H1 (cell line): ENCODE measurements around the gene WHAMM.

Experiments
- ATF3 ChIP-seq: IDR thresholded peaks from 2 replicates; pipeline ENCODE4 v1.6.1; 2011; ENCODE audit warnings: low read depth, mild to moderate bottlenecking, low read length; ENCODE audit not compliant: insufficient read depth
- CEBPB ChIP-seq: IDR thresholded peaks from 2 replicates; pipeline ENCODE4 v1.6.1; 2012; ENCODE audit warnings: low read depth, low read length
- CTCF ChIP-seq, 3 experiments: IDR thresholded peaks; 1 replicate in 2 of 3; 2 replicates in 1 of 3; pipeline versions ENCODE4 v1.5.1 to v1.6.1; 2011; ENCODE audit warnings: low read length in 3 of 3, mild to moderate bottlenecking in 3 of 3, inconsistent platforms in 2 of 3, low read depth in 1 of 3, moderate library complexity in 1 of 3; ENCODE audit not compliant: insufficient read depth in 1 of 3; ENCODE audit errors: control extremely low read depth in 1 of 3
- EP300 ChIP-seq, 2 experiments: IDR thresholded peaks; 1 replicate in 1 of 2; 2 replicates in 1 of 2; pipeline ENCODE4 v1.6.1; 2011 to 2012; ENCODE audit warnings: low read depth in 2 of 2, low read length in 2 of 2, mild to moderate bottlenecking in 2 of 2, borderline replicate concordance in 1 of 2, inconsistent platforms in 1 of 2, moderate library complexity in 1 of 2
- NRF1 ChIP-seq: IDR thresholded peaks from 2 replicates; pipeline ENCODE4 v1.6.1; 2011; ENCODE audit warnings: mild to moderate bottlenecking, low read depth, low read length, improper control_type of control experiment
- POLR2A ChIP-seq, 2 experiments: IDR thresholded peaks; 1 replicate in 1 of 2; 2 replicates in 1 of 2; pipeline ENCODE4 v1.6.1; 2011; ENCODE audit warnings: low read depth in 2 of 2, low read length in 2 of 2, mild to moderate bottlenecking in 2 of 2; ENCODE audit errors: control extremely low read depth in 1 of 2
- RAD21 ChIP-seq, 2 experiments: IDR thresholded peaks in 1 of 2; conservative IDR thresholded peaks in 1 of 2; 2 replicates each; pipeline ENCODE4 v1.6.1; 2011; ENCODE audit warnings: low read depth in 2 of 2, low read length in 2 of 2, improper control_type of control experiment in 1 of 2, inconsistent platforms in 1 of 2, mild to moderate bottlenecking in 1 of 2, moderate library complexity in 1 of 2
- SUZ12 ChIP-seq: fragments of 200-600 bp; sonication (generic); IDR thresholded peaks from 2 replicates; pipeline ENCODE4 v1.6.1; 2012; ENCODE audit warnings: mild to moderate bottlenecking, inconsistent platforms, low read length, moderate library complexity, mixed read lengths
- TAF1 ChIP-seq: IDR thresholded peaks from 2 replicates; pipeline ENCODE4 v1.6.1; 2011; ENCODE audit warnings: mild to moderate bottlenecking, low read depth, low read length
- USF2 ChIP-seq: IDR thresholded peaks from 2 replicates; pipeline ENCODE4 v1.6.1; 2011; ENCODE audit warnings: low read length, improper control_type of control experiment

GRCh38 chr15:82798104-82798503, 11.3 kb upstream of the WHAMM start:
- TF ChIP-seq ATF3 (no peak), RAD21 (IDR thresholded peaks at IDR 0.05 in 1 of 2, conservative IDR thresholded peaks at IDR 0.05 in 1 of 2; ENCODE audit: low read depth in 2 of 2, low read length in 2 of 2) (no peak), POLR2A (IDR thresholded peaks at IDR 0.05; ENCODE audit: control extremely low read depth in 1 of 2, low read depth in 2 of 2, low read length in 2 of 2) (no peak), CTCF (IDR thresholded peaks at IDR 0.05; ENCODE audit: control extremely low read depth in 1 of 3, insufficient read depth in 1 of 3, low read depth in 1 of 3, low read length in 3 of 3) (no peak), USF2 (no peak), EP300 (IDR thresholded peaks at IDR 0.05; ENCODE audit: borderline replicate concordance in 1 of 2, low read depth in 2 of 2, low read length in 2 of 2) (no peak), SUZ12 (no peak), NRF1 (no peak), TAF1 (no peak), CEBPB (no peak)
